Hepatic stellate cell (primary cell): ENCODE data around the gene SLC29A1.
"Not testable (repeated sequence)": the region's sequence is repeated elsewhere in the genome, so short reads cannot be mapped to it uniquely, and the experiment has no call there.

ENCODE experiments used
- DNase-seq: peaks from one replicate; pipeline ENCODE4 v3.0.0; 2011; ENCODE audit warnings: low spot score

Gene SLC29A1

GRCh38 chr6:44223319-44224028 is at the start of gene SLC29A1:
TSS of gene SLC29A1 (plus strand) at chr6:44223595. CDS start at chr6:44227314, 3,719 bp downstream.
- peak; percentile 90 for DNase-seq

- DNase-seq = no peak
Measured at GRCh38 chr6:44176130-44176761, 47.1 kb upstream of the SLC29A1 start.

GRCh38 chr6:44176762-44177509 is 46.5 kb upstream of the SLC29A1 start:
- DNase-seq = no peak

- DNase-seq = peak; percentile 96
Measured at GRCh38 chr6:44177691-44178423, 45.5 kb upstream of the SLC29A1 start.

GRCh38 chr6:44178424-44179071 is 44.8 kb upstream of the SLC29A1 start:
- no peak for DNase-seq

GRCh38 chr6:44179072-44179536 is 44.3 kb upstream of the SLC29A1 start:
- DNase-seq = peak; percentile 29

- DNase-seq = no peak
Measured at GRCh38 chr6:44179648-44180047, 43.7 kb upstream of the SLC29A1 start.

- DNase-seq = no peak
Measured at GRCh38 chr6:44180406-44180805, 43.0 kb upstream of the SLC29A1 start.

- no peak for DNase-seq
Measured at GRCh38 chr6:44180886-44181285, 42.5 kb upstream of the SLC29A1 start.

- DNase-seq = not testable (repeated sequence)
Measured at GRCh38 chr6:44181784-44182183, 41.6 kb upstream of the SLC29A1 start.

- no peak for DNase-seq
Measured at GRCh38 chr6:44182911-44183390, 40.4 kb upstream of the SLC29A1 start.

GRCh38 chr6:44183783-44184182 is 39.6 kb upstream of the SLC29A1 start:
- DNase-seq = no peak

GRCh38 chr6:44185356-44185755 is 38.0 kb upstream of the SLC29A1 start:
- not testable (repeated sequence) for DNase-seq

- DNase-seq = no peak
Measured at GRCh38 chr6:44185953-44186634, 37.3 kb upstream of the SLC29A1 start.

GRCh38 chr6:44186635-44187025 is 36.8 kb upstream of the SLC29A1 start:
- no peak for DNase-seq

GRCh38 chr6:44188819-44189218 is 34.6 kb upstream of the SLC29A1 start:
- no peak for DNase-seq

GRCh38 chr6:44189257-44189656 is 34.1 kb upstream of the SLC29A1 start:
- DNase-seq = no peak

- DNase-seq = no peak
Measured at GRCh38 chr6:44190715-44191114, 32.7 kb upstream of the SLC29A1 start.

GRCh38 chr6:44192428-44193041 is 30.9 kb upstream of the SLC29A1 start:
- no peak for DNase-seq

GRCh38 chr6:44193307-44193910 is 30.0 kb upstream of the SLC29A1 start:
- no peak for DNase-seq
